Fibroblast of skin of left quadriceps (primary cell): ENCODE data around the gene RPL12.

Experiments
- DNase-seq, 2 experiments: peaks; one replicate each; pipeline ENCODE4 v3.0.0-alpha.2; 2013; ENCODE audit warnings: low read depth in 2 of 2

RPL12 gene

GRCh38 chr9:127404631-127405030 is 46.6 kb downstream of the RPL12 start:
- DNase-seq = no peak

GRCh38 chr9:127403507-127404192 is 47.6 kb downstream of the RPL12 start:
- no peak for DNase-seq

- no peak for DNase-seq
These were observed 48.7 kb downstream of the RPL12 start for GRCh38 chr9:127402401-127403090.

- no peak for DNase-seq
These were observed 51.4 kb downstream of the RPL12 start for GRCh38 chr9:127399736-127400269.

DNA sequence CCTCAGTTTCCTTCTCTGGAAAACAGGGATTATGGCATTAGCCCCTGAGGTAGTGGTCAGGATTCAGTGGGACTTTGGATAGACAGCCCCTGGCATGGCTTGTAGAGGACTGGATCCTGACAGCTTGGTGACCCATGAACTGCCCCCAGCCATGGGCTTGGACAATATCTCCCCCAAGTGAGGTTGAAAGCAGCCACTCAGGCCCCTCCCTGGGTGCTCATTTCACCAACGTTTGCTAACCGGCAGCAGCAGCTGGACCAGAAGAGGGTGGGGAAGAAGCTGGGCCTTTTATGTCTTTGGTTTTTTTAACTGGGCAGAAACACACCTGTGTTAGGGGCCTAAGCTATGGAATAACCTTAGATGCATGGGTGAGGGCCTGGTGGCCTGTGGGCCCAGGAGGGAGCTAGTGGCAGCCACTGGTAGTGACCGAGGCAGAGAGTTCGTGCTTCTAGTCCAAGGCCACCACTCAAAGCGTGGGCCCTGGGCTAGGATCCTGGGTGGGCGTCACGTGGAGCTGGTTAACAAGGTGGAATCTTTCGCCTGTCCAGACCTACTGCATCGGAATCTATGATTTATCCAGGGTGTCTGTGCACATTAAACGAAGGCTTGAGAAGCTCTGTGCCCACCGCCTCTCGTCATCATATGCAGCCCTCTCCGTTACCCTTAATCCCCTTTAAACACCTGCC is 52.3 kb downstream of the RPL12 start:
- DNase-seq = no peak

GRCh38 chr9:127398275-127398647 is 52.9 kb downstream of the RPL12 start:
- no peak for DNase-seq
